GM12892 (cell line): ENCODE results near the gene PPP1R12A.

Experiments used
- POLR2A ChIP-seq: IDR thresholded peaks from 2 replicates; pipeline ENCODE4 v1.6.1; 2011; ENCODE audit warnings: low read depth, low read length, control low read depth
- POLR2AphosphoS5 ChIP-seq: IDR thresholded peaks from 2 replicates; pipeline ENCODE4 v1.6.1; 2011; ENCODE audit warnings: low read depth, low read length, control low read depth
- TAF1 ChIP-seq: IDR thresholded peaks from 2 replicates; pipeline ENCODE4 v1.6.1; 2011; ENCODE audit warnings: low read depth, mild to moderate bottlenecking, control low read depth, low read length, borderline replicate concordance

GRCh38 chr12:79858518-79858917 lies 76.4 kb downstream of the PPP1R12A start:
- TF ChIP-seq POLR2A (no peak), POLR2AphosphoS5 (no peak), TAF1 (no peak)
